Erythroblast (primary cell): ENCODE results near the gene CACNA1B.

ENCODE experiments used
- GATA1 ChIP-seq: IDR thresholded peaks from 2 replicates; pipeline ENCODE4 v1.6.1; 2011; ENCODE audit warnings: low read depth, mild to moderate bottlenecking, control low read depth, low read length, moderate library complexity
- POLR2A ChIP-seq: IDR thresholded peaks from 2 replicates; pipeline ENCODE4 v1.6.1; 2011; ENCODE audit warnings: mild to moderate bottlenecking, low read length

- no peak for TF ChIP-seq POLR2A
- no peak for TF ChIP-seq GATA1
These were observed 195.8 kb downstream of the CACNA1B start for GRCh38 chr9:138073408-138073807.
